GM23338 (cell line): ENCODE measurements around the gene TREM2.

Experiments
- CTCF ChIP-seq, 2 experiments: fragments of 200-600 bp in 1 of 2; sonication (generic) in 1 of 2; conservative IDR thresholded peaks; 2 replicates each; pipeline versions ENCODE4 v1.5.1 to v1.6.1; 2016 to 2017; ENCODE audit warnings: antibody characterized with exemption in 2 of 2, low read depth in 2 of 2, mild to moderate bottlenecking in 2 of 2, moderate library complexity in 1 of 2
- EZH2 ChIP-seq: fragments of 200-600 bp; sonication (generic); IDR thresholded peaks from one replicate; pipeline ENCODE4 v1.8.0; 2017; ENCODE audit warnings: antibody characterized with exemption, mild to moderate bottlenecking, low read depth; ENCODE audit not compliant: unreplicated experiment

GRCh38 chr6:41175084-41175483 is 12.2 kb upstream of the TREM2 start:
- TF ChIP-seq EZH2 (no peak), CTCF (conservative IDR thresholded peaks at IDR 0.05; ENCODE audit: low read depth in 2 of 2) (no peak)
